ENCODE measurements around the gene RXFP1. TPM values are rescaled to one million over a fixed set of nuclear protein-coding genes. Genes with fewer than 3 reads are reported as not detected.
"Not testable (repeated sequence)": the region's sequence is repeated elsewhere in the genome, so short reads cannot be mapped to it uniquely, and the experiment has no call there.

The RXFP1 gene
- total and polyA plus RNA-seq, 7 donors, result 0.09 TPM; not detected in 6

DNA sequence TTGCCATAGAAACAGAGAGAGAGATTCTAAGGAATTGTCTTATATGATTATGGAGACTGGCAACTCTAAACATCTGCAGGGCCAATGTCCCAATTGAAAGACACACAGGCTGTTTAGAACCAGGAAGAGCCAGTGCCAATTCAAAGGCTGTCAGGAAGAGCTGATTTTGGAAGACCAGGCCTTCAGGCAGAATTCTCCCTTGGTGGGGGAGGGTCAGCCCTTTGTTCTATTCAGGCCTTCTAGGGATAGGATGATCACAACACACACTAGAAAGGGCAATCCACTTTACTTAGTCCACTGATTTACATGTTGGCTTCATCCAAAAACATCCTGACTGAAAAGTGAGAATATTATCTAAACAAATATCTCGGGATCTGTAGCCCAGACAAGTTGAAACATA is 134.8 kb downstream of the RXFP1 start:
- 74 to 84% methylated on average over 1 of the region's 1 CpG for WGBS, 2 donors
- Histone ChIP-seq H3K36me3 (no peaks in the 10 kb centered on the region), H3K9me3 (no peaks in the 10 kb centered on the region), H3K4me1 (peaks cover 0 to 9% (median 2%) of the 10 kb centered on the region in 4 donors), H3K27me3 (no peaks in the 10 kb centered on the region), H3K4me3 (no peak overlapping the region), H3K27ac (no peak overlapping the region)
- TF ChIP-seq POLR2A (IDR thresholded peaks at IDR 0.05), result no peak
- TF ChIP-seq POLR2AphosphoS5 (IDR thresholded peaks at IDR 0.05), result no peak
- TF ChIP-seq EP300 (IDR thresholded peaks at IDR 0.05), result no peak
- TF ChIP-seq, protein P1, sequence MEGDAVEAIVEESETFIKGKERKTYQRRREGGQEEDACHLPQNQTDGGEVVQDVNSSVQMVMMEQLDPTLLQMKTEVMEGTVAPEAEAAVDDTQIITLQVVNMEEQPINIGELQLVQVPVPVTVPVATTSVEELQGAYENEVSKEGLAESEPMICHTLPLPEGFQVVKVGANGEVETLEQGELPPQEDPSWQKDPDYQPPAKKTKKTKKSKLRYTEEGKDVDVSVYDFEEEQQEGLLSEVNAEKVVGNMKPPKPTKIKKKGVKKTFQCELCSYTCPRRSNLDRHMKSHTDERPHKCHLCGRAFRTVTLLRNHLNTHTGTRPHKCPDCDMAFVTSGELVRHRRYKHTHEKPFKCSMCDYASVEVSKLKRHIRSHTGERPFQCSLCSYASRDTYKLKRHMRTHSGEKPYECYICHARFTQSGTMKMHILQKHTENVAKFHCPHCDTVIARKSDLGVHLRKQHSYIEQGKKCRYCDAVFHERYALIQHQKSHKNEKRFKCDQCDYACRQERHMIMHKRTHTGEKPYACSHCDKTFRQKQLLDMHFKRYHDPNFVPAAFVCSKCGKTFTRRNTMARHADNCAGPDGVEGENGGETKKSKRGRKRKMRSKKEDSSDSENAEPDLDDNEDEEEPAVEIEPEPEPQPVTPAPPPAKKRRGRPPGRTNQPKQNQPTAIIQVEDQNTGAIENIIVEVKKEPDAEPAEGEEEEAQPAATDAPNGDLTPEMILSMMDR (IDR thresholded peaks at IDR 0.05), result no peak
- intact Hi-C loops (cut with DNase I), result no loop called here
- no peak for DNase-seq

DNA sequence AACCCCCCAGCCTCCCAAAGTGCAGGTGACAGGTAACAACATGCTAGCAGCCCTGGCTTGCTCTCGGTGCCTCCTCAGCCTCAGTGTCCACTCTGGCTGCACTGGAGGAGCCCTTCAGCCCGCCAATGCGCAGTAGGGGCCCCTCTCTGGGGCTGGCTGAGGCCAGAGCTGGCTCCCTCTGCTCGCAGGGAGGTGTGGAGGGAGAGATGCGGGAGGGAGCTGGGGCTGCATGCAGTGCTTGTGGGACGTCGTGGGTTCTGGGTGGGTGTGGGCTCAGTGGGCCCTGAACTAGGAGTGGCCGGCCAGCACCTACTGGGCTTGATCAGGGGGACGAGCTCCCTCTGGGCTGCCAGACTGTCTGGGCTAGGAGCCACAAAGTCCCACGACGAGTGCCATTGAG is 135.6 kb downstream of the RXFP1 start:
- DNase-seq, result no peak
- Histone ChIP-seq H3K27me3 (no peaks in the 10 kb centered on the region), H3K4me1 (peaks cover 0 to 9% (median 2%) of the 10 kb centered on the region in 4 donors), H3K4me3 (no peak overlapping the region), H3K36me3 (no peaks in the 10 kb centered on the region), H3K27ac (no peak overlapping the region), H3K9me3 (no peaks in the 10 kb centered on the region)
- WGBS, 2 donors, result 89 to 95% methylated on average over 11 of the region's 11 CpGs
- intact Hi-C loops (cut with DNase I), result no loop called here
- TF ChIP-seq, protein P1 (IDR thresholded peaks at IDR 0.05), result no peak
- TF ChIP-seq POLR2AphosphoS5 (IDR thresholded peaks at IDR 0.05), result no peak
- TF ChIP-seq EP300 (IDR thresholded peaks at IDR 0.05), result no peak
- TF ChIP-seq POLR2A (IDR thresholded peaks at IDR 0.05), result no peak

DNA sequence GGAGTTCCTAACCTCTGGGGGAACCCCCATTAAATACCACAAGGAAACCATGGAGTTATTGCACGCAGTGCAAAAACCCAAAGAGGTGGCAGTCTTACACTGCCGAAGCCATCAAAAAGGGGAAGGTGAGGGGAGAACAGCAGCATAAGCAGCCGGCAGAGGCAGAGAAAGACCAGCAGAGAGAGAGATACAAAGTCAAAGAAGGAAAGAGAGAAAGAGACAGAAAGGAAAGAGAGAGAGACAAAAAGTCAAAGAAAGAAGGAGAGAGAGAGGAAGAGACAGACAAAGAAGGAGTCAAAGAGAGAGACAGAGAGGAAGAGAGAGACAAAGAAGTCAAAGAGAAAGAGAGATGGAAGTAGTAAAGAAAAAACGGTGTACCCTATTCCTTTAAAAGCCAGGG is 141.6 kb downstream of the RXFP1 start:
- H3K36me3 ChIP-seq; intact Hi-C loops (cut with DNase I); H3K27me3 ChIP-seq; H3K9me3 ChIP-seq; H3K4me3 ChIP-seq; H3K27ac ChIP-seq; H3K4me1 ChIP-seq; DNase-seq: not testable (repeated sequence)
- 44 to 67% methylated on average over 4 of the region's 4 CpGs for WGBS, 2 donors

DNA sequence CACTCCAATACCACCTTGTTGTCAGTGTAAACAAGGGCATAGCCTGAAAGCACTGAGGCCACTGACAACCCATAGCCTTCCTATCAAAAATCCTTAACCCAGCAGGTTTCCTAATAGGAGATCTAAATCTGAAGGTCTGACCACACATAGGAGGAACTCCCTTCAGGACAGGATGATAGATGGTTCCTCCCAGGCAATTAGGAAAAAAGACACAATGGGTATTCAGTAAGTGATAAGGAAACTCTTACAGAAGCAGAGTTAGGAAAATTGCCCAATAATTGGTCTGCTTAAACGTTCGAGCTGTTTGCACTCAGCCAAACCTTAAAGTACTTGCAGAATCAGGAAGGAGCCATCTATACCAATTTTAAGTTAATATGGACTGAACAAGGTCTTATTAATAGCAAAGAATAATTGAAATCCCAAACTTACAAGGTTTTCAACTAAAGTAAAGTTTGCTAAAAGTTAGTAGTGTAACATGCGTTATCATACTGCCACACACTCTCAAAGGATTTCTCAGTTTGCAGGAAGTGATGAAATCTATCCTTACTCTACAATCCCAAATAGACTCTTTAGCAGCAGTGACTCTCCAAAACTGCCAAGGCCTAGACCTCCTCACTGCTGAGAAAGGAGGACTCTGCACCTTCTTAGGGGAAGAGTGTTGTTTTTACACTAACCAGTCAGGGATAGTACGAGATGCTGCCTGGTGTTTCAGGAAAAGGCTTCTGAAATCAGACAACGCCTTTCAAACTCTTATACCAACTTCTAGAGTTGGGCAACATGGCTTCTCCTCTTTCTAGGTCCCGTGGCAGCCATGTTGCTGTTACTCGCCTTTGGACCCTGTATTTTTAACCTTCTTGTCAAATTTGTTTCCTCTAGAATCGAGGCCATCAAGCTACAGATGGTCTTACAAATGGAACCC is 142.3 kb downstream of the RXFP1 start:
- DNase-seq; H3K27me3 ChIP-seq; H3K4me1 ChIP-seq; H3K9me3 ChIP-seq; H3K27ac ChIP-seq; H3K36me3 ChIP-seq; H3K4me3 ChIP-seq; intact Hi-C loops (cut with DNase I): not testable (repeated sequence)
- WGBS, 2 donors, result 74 to 78% methylated on average over 8 of the region's 8 CpGs

DNA sequence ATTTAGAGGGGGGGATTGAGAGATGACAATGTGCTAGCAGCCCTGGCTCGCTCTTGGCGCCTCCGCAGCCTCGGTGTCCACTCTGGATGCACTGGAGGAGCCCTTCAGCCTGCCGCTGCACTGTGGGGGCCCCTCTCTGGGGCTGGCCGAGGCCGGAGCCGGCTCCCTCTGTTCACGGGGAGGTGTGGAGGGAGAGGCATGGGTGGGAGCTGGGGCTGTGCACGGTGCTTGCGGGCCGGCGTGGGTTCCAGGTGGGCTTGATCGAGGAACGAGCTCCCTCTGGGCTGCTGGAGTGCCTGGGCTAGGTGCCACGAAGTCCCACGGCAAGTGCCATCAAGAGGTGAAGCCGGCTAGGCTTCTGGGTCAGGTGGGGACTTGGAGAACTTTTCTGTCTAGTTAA is 143.1 kb downstream of the RXFP1 start:
- intact Hi-C loops (cut with DNase I), result no loop called here
- WGBS, 2 donors, result 98% methylated on average over 18 of the region's 18 CpGs
- Histone ChIP-seq H3K4me1 (no peaks in the 10 kb centered on the region), H3K9me3 (no peaks in the 10 kb centered on the region), H3K27ac (no peak overlapping the region), H3K4me3 (no peak overlapping the region), H3K36me3 (no peaks in the 10 kb centered on the region), H3K27me3 (no peaks in the 10 kb centered on the region)
- DNase-seq, result no peak
- TF ChIP-seq EP300 (IDR thresholded peaks at IDR 0.05) (no peak), POLR2A (IDR thresholded peaks at IDR 0.05) (no peak), POLR2AphosphoS5 (IDR thresholded peaks at IDR 0.05) (no peak)

DNA sequence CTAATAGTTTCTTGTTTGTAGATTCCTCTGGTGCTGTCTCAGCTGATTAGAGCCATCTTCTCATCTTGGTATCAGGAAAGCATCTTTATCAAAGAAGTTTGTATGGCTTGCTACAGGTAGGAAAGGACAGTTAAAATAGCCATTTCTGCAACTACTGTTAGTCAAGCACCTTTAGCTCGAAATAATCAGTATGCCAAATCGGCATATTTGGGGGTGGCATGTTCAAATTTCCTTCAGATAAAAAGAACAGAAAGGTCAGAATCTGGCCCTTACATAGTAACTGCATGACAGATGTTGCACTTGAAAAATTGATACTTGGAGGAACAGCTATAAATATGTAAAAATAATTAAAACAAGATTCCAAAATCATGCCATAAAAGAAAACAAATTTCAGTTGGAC is 145.2 kb downstream of the RXFP1 start:
- Histone ChIP-seq H3K36me3 (no peaks in the 10 kb centered on the region), H3K4me3 (no peak overlapping the region), H3K4me1 (peaks cover 0 to 12% (median 9%) of the 10 kb centered on the region in 4 donors), H3K9me3 (no peaks in the 10 kb centered on the region), H3K27ac (no peak overlapping the region), H3K27me3 (no peaks in the 10 kb centered on the region)
- no peak for DNase-seq
- WGBS, 2 donors, result 97 to 99% methylated on average over 2 of the region's 2 CpGs
- TF ChIP-seq, protein P1 (IDR thresholded peaks at IDR 0.05), result no peak
- TF ChIP-seq EP300 (IDR thresholded peaks at IDR 0.05) (no peak), POLR2AphosphoS5 (IDR thresholded peaks at IDR 0.05) (no peak), POLR2A (IDR thresholded peaks at IDR 0.05) (no peak)
- intact Hi-C loops (cut with DNase I), result no loop called here
